BLaER1 treated with 17β-estradiol and CSF1 and Interleukin-3, amounts not matched to agents 10 nM and 100 nM (cell line): Measurements from ENCODE around the gene COG3.

Experiments used
- H3K27ac ChIP-seq, 11 experiments: shearing (Covaris generic); formaldehyde crosslinking; 2 replicates each; pipeline ENCODE4 v1.8.1; 2022
- H3K27me3 ChIP-seq, 11 experiments: shearing (Covaris generic); formaldehyde crosslinking; 2 replicates each; pipeline ENCODE4 v1.8.1; 2022
- H3K36me3 ChIP-seq, 11 experiments: shearing (Covaris generic); formaldehyde crosslinking; 2 replicates each; pipeline ENCODE4 v1.8.1; 2022
- H3K4me1 ChIP-seq, 10 experiments: shearing (Covaris generic); formaldehyde crosslinking; 2 replicates each; pipeline ENCODE4 v1.8.1; 2022
- H3K4me2 ChIP-seq, 11 experiments: shearing (Covaris generic); formaldehyde crosslinking; 2 replicates each; pipeline ENCODE4 v1.8.1; 2022
- H3K4me3 ChIP-seq, 10 experiments: shearing (Covaris generic); formaldehyde crosslinking; 2 replicates each; pipeline ENCODE4 v1.8.1; 2022
- H3K9ac ChIP-seq, 11 experiments: shearing (Covaris generic); formaldehyde crosslinking; 2 replicates each; pipeline ENCODE4 v1.8.1; 2022
- H3K9me3 ChIP-seq, 11 experiments: shearing (Covaris generic); formaldehyde crosslinking; replicated peaks in 1 of 11; 2 replicates each; pipeline ENCODE4 v1.8.1; 2022
- H4K20me1 ChIP-seq, 11 experiments: shearing (Covaris generic); formaldehyde crosslinking; 2 replicates each; pipeline ENCODE4 v1.8.1; 2022
- Cebpa-rat ChIP-seq, 11 experiments: shearing (Covaris generic); IDR thresholded peaks; 2 replicates each; pipeline ENCODE4 v1.8.1; 2022

The COG3 gene

DNA sequence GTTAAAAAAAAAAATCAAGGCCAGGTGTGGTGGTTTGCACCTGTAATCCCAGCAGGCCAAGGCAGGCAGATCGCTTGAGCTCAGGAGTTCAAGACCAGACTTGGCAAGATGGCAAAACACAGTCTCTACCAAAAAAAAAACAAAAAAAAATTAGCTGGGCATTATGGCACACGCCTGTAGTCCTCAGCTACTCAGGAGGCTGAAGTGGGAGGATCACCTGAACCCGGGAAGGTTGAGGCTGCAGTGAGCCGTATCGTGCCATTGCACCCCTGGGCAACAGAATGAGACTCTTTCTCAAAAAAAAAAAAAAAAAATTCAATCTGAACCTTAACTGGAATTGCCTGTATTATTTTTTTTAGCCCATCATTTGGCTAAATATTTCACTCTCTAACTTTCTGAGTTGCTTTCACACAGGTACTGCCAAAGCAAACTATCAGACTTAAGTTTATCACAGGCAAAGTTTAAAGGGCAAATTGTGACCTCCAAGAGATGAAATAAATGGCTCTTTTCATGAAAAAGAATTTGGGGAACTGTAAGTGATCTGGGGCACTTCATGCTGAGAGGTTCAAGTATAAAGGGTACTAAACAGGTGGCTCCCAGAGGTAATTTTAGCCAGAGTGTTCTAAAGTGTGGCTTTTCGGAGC lies 31.9 kb upstream of the COG3 start:
- Histone ChIP-seq H3K4me3 (no peak overlapping the region), H3K27me3 (no peaks in the 10 kb centered on the region), H4K20me1 (no peaks in the 10 kb centered on the region), H3K4me2 (no peak overlapping the region), H3K9me3 (no peaks in the 10 kb centered on the region), H3K4me1 (peaks cover 0 to 7% (median under 1%) of the 10 kb centered on the region in 10 experiments; a peak in 6 of 20 replicates), H3K27ac (no peak overlapping the region), H3K9ac (no peak overlapping the region), H3K36me3 (no peaks in the 10 kb centered on the region)
- no peak for TF ChIP-seq Cebpa-rat (IDR thresholded peaks at IDR 0.05)

DNA sequence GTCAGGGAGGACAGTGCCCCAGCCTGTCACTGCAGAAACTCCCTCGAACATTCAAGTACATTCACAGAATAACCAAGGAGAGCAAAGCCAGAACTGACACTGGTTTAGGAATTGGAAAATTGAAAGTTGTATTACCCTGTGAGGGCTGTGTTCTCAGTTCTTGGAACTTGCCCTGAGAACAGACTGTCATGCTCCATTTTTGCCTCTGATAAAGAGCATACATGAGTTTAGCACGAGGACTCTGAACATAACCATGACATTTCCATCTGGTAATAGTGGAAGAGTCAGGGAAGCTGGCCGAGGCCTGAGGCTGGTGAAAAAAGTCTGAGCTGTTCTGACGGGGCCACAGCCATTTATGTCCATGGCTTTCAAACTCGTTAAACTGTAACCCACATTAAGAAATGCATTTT lies 31.4 kb upstream of the COG3 start:
- H3K9me3 ChIP-seq, result no peaks in the 10 kb centered on the region
- no peak for TF ChIP-seq Cebpa-rat (IDR thresholded peaks at IDR 0.05)
- H3K27me3 ChIP-seq, result no peaks in the 10 kb centered on the region
- no peak overlapping the region for H3K4me2 ChIP-seq
- H4K20me1 ChIP-seq, result no peaks in the 10 kb centered on the region
- H3K4me3 ChIP-seq, result no peak overlapping the region
- H3K36me3 ChIP-seq, result no peaks in the 10 kb centered on the region
- H3K27ac ChIP-seq, result no peak overlapping the region
- H3K4me1 ChIP-seq, result peaks cover 0 to 13% (median 3%) of the 10 kb centered on the region in 10 experiments; a peak in 7 of 20 replicates
- no peak overlapping the region for H3K9ac ChIP-seq

DNA sequence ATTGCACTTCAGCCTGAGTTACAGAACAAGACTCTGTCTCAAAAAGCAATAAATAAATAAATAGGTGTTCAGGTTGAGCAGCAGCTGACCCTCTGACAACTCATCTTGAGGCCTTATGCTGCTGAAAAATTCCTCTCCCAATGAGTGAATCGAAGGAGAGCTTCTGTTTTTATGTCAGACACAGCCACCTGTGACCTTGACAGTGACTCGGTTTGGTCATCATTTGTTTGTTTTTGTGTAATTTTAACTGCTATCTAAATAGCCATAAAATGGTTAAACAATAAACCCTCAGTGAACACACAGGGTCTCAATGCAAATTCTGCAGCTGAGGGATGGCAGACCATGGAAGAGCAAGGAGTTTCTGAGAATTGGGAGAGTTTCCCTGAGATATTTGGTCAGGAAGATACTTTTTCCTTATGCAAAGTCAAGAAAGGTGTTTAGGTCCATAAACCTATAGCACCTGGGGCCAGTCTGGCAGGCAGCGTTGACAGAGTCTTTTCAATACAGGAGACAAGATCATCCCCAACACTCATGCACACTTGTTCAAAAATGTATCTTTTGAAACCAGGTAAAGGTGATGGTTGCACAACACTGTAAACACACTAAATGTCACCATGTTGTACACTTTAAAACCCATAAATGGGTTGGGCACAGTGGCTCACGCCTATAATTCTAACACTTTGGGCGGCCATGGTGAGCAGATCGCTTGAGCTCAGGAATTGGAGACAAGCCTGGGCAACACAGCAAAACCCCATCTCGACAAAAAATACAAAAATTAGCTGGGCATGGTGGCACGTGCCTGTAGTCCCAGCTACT lies 30.0 kb upstream of the COG3 start:
- Histone ChIP-seq H3K27me3 (no peaks in the 10 kb centered on the region), H3K4me3 (no peak overlapping the region), H3K4me2 (no peak overlapping the region), H3K36me3 (no peaks in the 10 kb centered on the region), H4K20me1 (no peaks in the 10 kb centered on the region), H3K9ac (no peak overlapping the region), H3K4me1 (peaks cover 0 to 26% (median 15%) of the 10 kb centered on the region in 10 experiments; a peak in 13 of 20 replicates), H3K9me3 (no peaks in the 10 kb centered on the region), H3K27ac (no peak overlapping the region)
- TF ChIP-seq Cebpa-rat (IDR thresholded peaks at IDR 0.05), result no peak

GRCh38 chr13:45436332-45436731 lies 28.4 kb upstream of the COG3 start:
- no peak overlapping the region for H3K4me2 ChIP-seq
- H3K9ac ChIP-seq, result no peak overlapping the region

GRCh38 chr13:45436953-45437352 lies 27.8 kb upstream of the COG3 start:
- H3K27me3 ChIP-seq, result no peaks in the 10 kb centered on the region
- TF ChIP-seq Cebpa-rat (IDR thresholded peaks at IDR 0.05), result no peak
- H4K20me1 ChIP-seq, result no peaks in the 10 kb centered on the region
- H3K4me3 ChIP-seq, result no peak overlapping the region
- no peaks in the 10 kb centered on the region for H3K9me3 ChIP-seq
- no peaks in the 10 kb centered on the region for H3K36me3 ChIP-seq
- H3K9ac ChIP-seq, result no peak overlapping the region
- 0 out of 22 replicates have a peak overlapping the region, but pooled peaks of 3 of the 11 experiments have one; percentile 4 to 24 (median 7) for H3K4me2 ChIP-seq
- H3K27ac ChIP-seq, result no peak overlapping the region
- H3K4me1 ChIP-seq, result peaks cover 12 to 48% (median 37%) of the 10 kb centered on the region in 10 experiments

More at GRCh38 chr13:45436332-45436731, 28.4 kb upstream of the COG3 start:
- Histone ChIP-seq H3K4me3 (no peak overlapping the region), H3K27ac (no peak overlapping the region), H4K20me1 (no peaks in the 10 kb centered on the region), H3K27me3 (no peaks in the 10 kb centered on the region), H3K36me3 (no peaks in the 10 kb centered on the region), H3K9me3 (no peaks in the 10 kb centered on the region), H3K4me1 (peaks cover 6 to 42% (median 30%) of the 10 kb centered on the region in 10 experiments)
- no peak for TF ChIP-seq Cebpa-rat (IDR thresholded peaks at IDR 0.05)

DNA sequence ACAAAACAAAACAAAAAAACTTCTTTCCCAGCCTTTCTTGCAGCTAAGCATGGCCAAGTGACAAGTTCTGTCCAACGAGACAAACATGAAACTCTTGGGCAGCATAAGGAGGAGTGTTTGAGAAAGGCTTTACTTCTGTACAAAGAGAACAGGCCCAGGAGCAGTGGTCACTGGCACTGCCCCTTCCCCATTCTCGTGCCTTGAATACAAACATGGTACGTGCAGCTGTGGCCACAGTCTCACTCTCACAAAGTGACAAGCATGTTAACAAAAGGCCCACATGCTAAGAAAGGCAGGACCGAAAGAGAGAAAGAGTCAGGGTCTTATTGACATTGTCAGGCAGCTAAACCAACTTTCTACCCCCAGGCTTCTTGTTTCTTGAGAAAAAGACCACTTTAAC lies 26.8 kb upstream of the COG3 start:
- Histone ChIP-seq H3K27ac (no peak overlapping the region), H3K27me3 (no peaks in the 10 kb centered on the region), H3K4me2 (peak overlapping the region in 5 of 11 experiments; percentile 4 to 43 (median 12); a peak in 4 of 22 replicates), H3K9ac (no peak overlapping the region), H3K4me1 (peaks cover 14 to 53% (median 41%) of the 10 kb centered on the region in 10 experiments), H3K4me3 (no peak overlapping the region), H3K36me3 (no peaks in the 10 kb centered on the region), H4K20me1 (no peaks in the 10 kb centered on the region), H3K9me3 (no peaks in the 10 kb centered on the region)
- TF ChIP-seq Cebpa-rat (IDR thresholded peaks at IDR 0.05), result no peak

DNA sequence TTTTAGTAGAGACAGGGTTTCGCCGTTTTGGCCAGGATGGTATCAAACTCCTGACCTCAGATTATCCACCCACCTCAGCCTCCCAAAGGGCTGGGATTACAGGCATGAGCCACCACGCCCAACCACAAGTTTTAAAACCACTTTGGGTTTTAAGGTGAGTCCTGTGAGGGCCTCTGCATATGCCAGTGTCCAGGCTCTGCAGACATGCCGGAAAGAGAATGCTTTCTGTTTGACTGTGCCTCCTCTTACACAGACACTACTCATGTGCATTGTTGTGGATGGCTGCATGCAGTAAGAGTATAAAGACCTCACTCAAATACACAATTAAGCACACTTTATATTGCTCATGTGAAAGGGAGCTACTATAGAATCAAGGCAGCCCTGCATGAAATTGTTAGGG lies 25.7 kb upstream of the COG3 start:
- no peaks in the 10 kb centered on the region for H3K36me3 ChIP-seq
- H3K9me3 ChIP-seq, result no peaks in the 10 kb centered on the region
- H3K4me3 ChIP-seq, result no peak overlapping the region
- H3K27me3 ChIP-seq, result no peaks in the 10 kb centered on the region
- H3K9ac ChIP-seq, result no peak overlapping the region
- no peak for TF ChIP-seq Cebpa-rat (IDR thresholded peaks at IDR 0.05)
- H3K27ac ChIP-seq, result no peak overlapping the region
- peaks cover 14 to 53% (median 41%) of the 10 kb centered on the region in 10 experiments for H3K4me1 ChIP-seq
- peak overlapping the region in 7 of 11 experiments; percentile 1 to 56 (median 31); a peak in 10 of 22 replicates for H3K4me2 ChIP-seq
- H4K20me1 ChIP-seq, result no peaks in the 10 kb centered on the region

DNA sequence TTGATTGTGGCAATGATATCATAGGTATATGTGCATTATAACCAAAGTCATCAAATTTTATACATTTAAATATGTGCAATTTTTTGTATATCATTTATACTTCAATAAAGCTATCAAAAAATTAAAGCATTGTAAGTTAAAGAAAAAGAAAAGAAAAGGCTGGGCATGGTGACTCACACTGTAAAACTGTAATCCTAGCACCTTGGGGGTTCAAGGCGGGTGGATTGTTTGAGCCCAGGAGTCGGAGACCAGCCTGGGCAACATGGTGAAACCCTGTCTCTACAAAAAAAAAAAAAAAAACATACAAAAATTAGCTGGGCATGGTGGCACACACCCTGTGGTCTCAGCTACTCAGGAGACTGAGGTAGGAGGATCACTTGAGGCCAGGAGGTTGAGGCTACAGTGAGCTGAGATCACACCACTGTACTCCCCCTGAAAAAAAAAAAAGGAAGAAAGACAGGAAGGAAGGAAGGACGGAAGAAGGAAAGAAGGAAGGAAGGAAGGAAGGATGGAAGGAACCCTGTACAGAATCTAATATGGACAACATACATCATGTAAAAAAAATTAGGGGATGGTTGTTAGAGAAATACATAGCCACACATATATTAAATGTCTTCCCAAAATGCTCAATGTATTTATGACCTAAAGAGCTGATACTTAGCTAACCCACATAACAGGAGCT lies 24.8 kb upstream of the COG3 start:
- Histone ChIP-seq H4K20me1 (no peaks in the 10 kb centered on the region), H3K4me1 (peaks cover 14 to 53% (median 41%) of the 10 kb centered on the region in 10 experiments), H3K4me2 (peak overlapping the region in 9 of 11 experiments; percentile 34 to 76 (median 56); a peak in 17 of 22 replicates), H3K9me3 (no peaks in the 10 kb centered on the region), H3K27me3 (no peaks in the 10 kb centered on the region), H3K9ac (no peak overlapping the region), H3K27ac (no peak overlapping the region), H3K36me3 (no peaks in the 10 kb centered on the region), H3K4me3 (no peak overlapping the region)
- no peak for TF ChIP-seq Cebpa-rat (IDR thresholded peaks at IDR 0.05)

- no peak overlapping the region for H3K4me3 ChIP-seq
- H3K9ac ChIP-seq, result peak overlapping the region in 3 of 11 experiments; percentile 0 to 30 (median 16); a peak in 3 of 22 replicates
- H3K27me3 ChIP-seq, result no peaks in the 10 kb centered on the region
- peak overlapping the region; percentile 17 to 76 (median 51) for H3K4me2 ChIP-seq
- H4K20me1 ChIP-seq, result no peaks in the 10 kb centered on the region
- no peaks in the 10 kb centered on the region for H3K9me3 ChIP-seq
- no peak for TF ChIP-seq Cebpa-rat (IDR thresholded peaks at IDR 0.05)
- H3K36me3 ChIP-seq, result no peaks in the 10 kb centered on the region
- H3K4me1 ChIP-seq, result peaks cover 14 to 53% (median 41%) of the 10 kb centered on the region in 10 experiments
- H3K27ac ChIP-seq, result peak overlapping the region in 6 of 11 experiments; percentile 1 to 41 (median 14); a peak in 7 of 22 replicates
Measured at GRCh38 chr13:45441633-45442032, 23.1 kb upstream of the COG3 start.
